Ammon's horn (tissue), 1 donor: ENCODE results near the gene MT1M.
A peak's percentile ranks its signal among the peaks of the same experiment; 100 is the strongest.
"Not testable (repeated sequence)": the region's sequence is repeated elsewhere in the genome, so short reads cannot be mapped to it uniquely, and the experiment has no call there.

ENCODE experiments used
- DNase-seq: peaks from one replicate; pipeline ENCODE4 v3.0.0-alpha.2; 2016; ENCODE audit warnings: low spot score

MT1M gene

GRCh38 chr16:56632156-56632847 lies at the start of gene MT1M:
Gene MT1M (plus strand): TSS chr16:56632659. CDS start chr16:56632732, 73 bp downstream.
- DNase-seq, result peak; percentile 71

- not testable (repeated sequence) for DNase-seq
Measured at GRCh38 chr16:56582911-56583310, 49.5 kb upstream of the MT1M start.

- DNase-seq, result no peak
Measured at GRCh38 chr16:56583351-56584168, 48.9 kb upstream of the MT1M start.

- DNase-seq, result no peak
Measured at GRCh38 chr16:56584276-56584675, 48.2 kb upstream of the MT1M start.

GRCh38 chr16:56588781-56589140 lies 43.7 kb upstream of the MT1M start:
- DNase-seq, result no peak

- DNase-seq, result peak; percentile 90
Measured at GRCh38 chr16:56589141-56590039, 43.1 kb upstream of the MT1M start, which contains the start of gene MT3. Gene MT3 (plus strand): TSS chr16:56589528. CDS start chr16:56589591, 63 bp downstream.

GRCh38 chr16:56591377-56592060 lies 40.9 kb upstream of the MT1M start:
- peak; percentile 55 for DNase-seq

- no peak for DNase-seq
Measured at GRCh38 chr16:56593573-56594291, 38.7 kb upstream of the MT1M start.

GRCh38 chr16:56594292-56594619 lies 38.2 kb upstream of the MT1M start:
- no peak for DNase-seq

GRCh38 chr16:56600398-56600999 lies 32.0 kb upstream of the MT1M start:
- DNase-seq, result peak; percentile 86

- DNase-seq, result no peak
Measured at GRCh38 chr16:56601325-56601724, 31.1 kb upstream of the MT1M start.

GRCh38 chr16:56603589-56603988 lies 28.9 kb upstream of the MT1M start:
- peak; percentile 86 for DNase-seq

GRCh38 chr16:56604966-56605365 lies 27.5 kb upstream of the MT1M start:
- DNase-seq, result no peak

GRCh38 chr16:56605475-56605874 lies 27.0 kb upstream of the MT1M start:
- no peak for DNase-seq

GRCh38 chr16:56606071-56606475 lies 26.4 kb upstream of the MT1M start:
- DNase-seq, result no peak

GRCh38 chr16:56606476-56607108 lies 25.9 kb upstream of the MT1M start:
- no peak for DNase-seq

GRCh38 chr16:56607109-56607618 lies 25.3 kb upstream of the MT1M start:
- no peak for DNase-seq

GRCh38 chr16:56607675-56608042 lies 24.8 kb upstream of the MT1M start:
- DNase-seq, result no peak

- peak; percentile 95 for DNase-seq
Measured at GRCh38 chr16:56608043-56608875, 24.2 kb upstream of the MT1M start, which contains the start of gene MT2A. Gene MT2A (plus strand): TSS chr16:56608584. CDS start chr16:56608656, 72 bp downstream.
